GM12878 (cell line): Measurements from ENCODE around the gene MALT1. TPM values are rescaled to one million over a fixed set of nuclear protein-coding genes. Genes with fewer than 3 reads are reported as not detected.

ENCODE experiments used
- CEBPB ChIP-seq, 2 experiments: fragments of 150-350 bp in 1 of 2; IDR thresholded peaks; 2 replicates each; pipeline ENCODE4 v1.6.1; 2012 to 2014; ENCODE audit warnings: low read depth in 2 of 2, low read length in 2 of 2, borderline replicate concordance in 1 of 2, inconsistent platforms in 1 of 2
- FOS ChIP-seq: IDR thresholded peaks from 3 replicates; pipeline ENCODE4 v1.6.1; 2011; ENCODE audit warnings: borderline replicate concordance; ENCODE audit not compliant: insufficient read length; ENCODE audit errors: extremely low read depth
- FOXM1 ChIP-seq: IDR thresholded peaks from 2 replicates; pipeline ENCODE4 v1.6.1; 2012; ENCODE audit warnings: low read depth, mild to moderate bottlenecking, inconsistent platforms, low read length, moderate library complexity
- HCFC1 ChIP-seq: fragments of 150-350 bp; IDR thresholded peaks from 2 replicates; pipeline ENCODE4 v1.6.1; 2014; ENCODE audit warnings: low read length
- HDAC2 ChIP-seq: fragments of 200-600 bp; sonication (generic); IDR thresholded peaks from 2 replicates; pipeline ENCODE4 v1.6.1; 2017
- IKZF1 ChIP-seq: fragments of 450-650 bp; conservative IDR thresholded peaks from 2 replicates; pipeline ENCODE4 v1.6.1; 2017; ENCODE audit warnings: antibody characterized with exemption, mild to moderate bottlenecking
- KAT2A ChIP-seq: conservative IDR thresholded peaks from 2 replicates; pipeline ENCODE4 v1.6.1; 2011; ENCODE audit warnings: low read depth, low read length; ENCODE audit not compliant: control insufficient read depth
- NBN ChIP-seq: fragments of 450-650 bp; IDR thresholded peaks from 2 replicates; pipeline ENCODE4 v1.6.1; 2016
- SIN3A ChIP-seq: IDR thresholded peaks from 2 replicates; pipeline ENCODE4 v1.6.1; 2012; ENCODE audit warnings: low read depth, low read length, improper control_type of control experiment
- SIX5 ChIP-seq: IDR thresholded peaks from 2 replicates; pipeline ENCODE4 v1.6.1; 2011; ENCODE audit warnings: mild to moderate bottlenecking, low read depth, low read length, moderate library complexity; ENCODE audit not compliant: severe bottlenecking
- SMARCA5 ChIP-seq: fragments of 450-650 bp; IDR thresholded peaks from 2 replicates; pipeline ENCODE4 v1.6.1; 2017; ENCODE audit warnings: mild to moderate bottlenecking
- STAT1 ChIP-seq: fragments of 450-650 bp; conservative IDR thresholded peaks from 2 replicates; pipeline ENCODE4 v1.6.1; 2014; ENCODE audit warnings: antibody characterized with exemption, mild to moderate bottlenecking
- TCF12 ChIP-seq: IDR thresholded peaks from 2 replicates; pipeline ENCODE4 v1.6.1; 2011; ENCODE audit warnings: low read depth, mild to moderate bottlenecking, low read length
- ZNF207 ChIP-seq: fragments of 450-650 bp; IDR thresholded peaks from 2 replicates; pipeline ENCODE4 v1.6.1; 2014; ENCODE audit warnings: antibody characterized with exemption, mild to moderate bottlenecking, borderline replicate concordance
- ZSCAN29 ChIP-seq: fragments of 450-650 bp; IDR thresholded peaks from 2 replicates; pipeline ENCODE4 v1.6.1; 2017; ENCODE audit warnings: mild to moderate bottlenecking, moderate library complexity
- ZZZ3 ChIP-seq: IDR thresholded peaks from 2 replicates; pipeline ENCODE4 v1.6.1; 2011; ENCODE audit warnings: low read depth; ENCODE audit not compliant: control insufficient read depth, insufficient read length
- polyA plus RNA-seq, 11 experiments: library from polyadenylated mRNA; depleted of rRNA in 4 of 11; unstranded in 6 of 11; stranded (reverse) in 5 of 11; fragments of >200 nt; fragmentation: Nextera tagmentation in 4 of 11; fragmentation: Illumina TruSeq in 1 of 11; extraction: Ambion mirVana in 4 of 11; extraction: Trizol in 1 of 11; gene quantifications; 1 replicate in 1 of 11; 2 replicates in 10 of 11; pipeline versions ENCODE4 v1.2.1 to v1.2.3, GENCODE V29; 2011 to 2016; ENCODE audit warnings: inconsistent platforms in 2 of 11, missing spikeins in 2 of 11, low read depth in 1 of 11
- total RNA-seq, 4 experiments: library from RNA; depleted of rRNA in 3 of 4; stranded (reverse); fragments of >200 nt in 3 of 4; fragmentation: Illumina TruSeq in 1 of 4; extraction: Trizol in 1 of 4; gene quantifications; 2 replicates each; pipeline versions ENCODE4 v1.2.1 to v1.2.3, GENCODE V29; 2013 to 2021
- TF ChIP-seq, protein P1 (sequence below): fragments of 450-650 bp; IDR thresholded peaks from 2 replicates; pipeline ENCODE4 v1.6.1; 2017; ENCODE audit warnings: mild to moderate bottlenecking, moderate library complexity
- TF ChIP-seq, protein P2 (sequence below): fragments of 450-650 bp; formaldehyde crosslinking; IDR thresholded peaks from 2 replicates; pipeline ENCODE4 v1.4.0; 2022; ENCODE audit warnings: mild to moderate bottlenecking, moderate library complexity
- TF ChIP-seq, protein P3 (sequence below): IDR thresholded peaks from 2 replicates; pipeline ENCODE4 v1.6.1; 2012; ENCODE audit warnings: low read length, inconsistent platforms
- TF ChIP-seq, protein P4 (sequence below): IDR thresholded peaks from 2 replicates; pipeline ENCODE4 v1.6.1; 2011; ENCODE audit warnings: mild to moderate bottlenecking, low read depth, low read length, moderate library complexity; ENCODE audit not compliant: insufficient replicate concordance

Gene MALT1
- total and polyA plus RNA-seq, 10 of the 15 experiments (the other 5 are each of a cell fraction or from before 2014, with no cell fraction given) = 17.6 to 126 (median 45.4) TPM

DNA sequence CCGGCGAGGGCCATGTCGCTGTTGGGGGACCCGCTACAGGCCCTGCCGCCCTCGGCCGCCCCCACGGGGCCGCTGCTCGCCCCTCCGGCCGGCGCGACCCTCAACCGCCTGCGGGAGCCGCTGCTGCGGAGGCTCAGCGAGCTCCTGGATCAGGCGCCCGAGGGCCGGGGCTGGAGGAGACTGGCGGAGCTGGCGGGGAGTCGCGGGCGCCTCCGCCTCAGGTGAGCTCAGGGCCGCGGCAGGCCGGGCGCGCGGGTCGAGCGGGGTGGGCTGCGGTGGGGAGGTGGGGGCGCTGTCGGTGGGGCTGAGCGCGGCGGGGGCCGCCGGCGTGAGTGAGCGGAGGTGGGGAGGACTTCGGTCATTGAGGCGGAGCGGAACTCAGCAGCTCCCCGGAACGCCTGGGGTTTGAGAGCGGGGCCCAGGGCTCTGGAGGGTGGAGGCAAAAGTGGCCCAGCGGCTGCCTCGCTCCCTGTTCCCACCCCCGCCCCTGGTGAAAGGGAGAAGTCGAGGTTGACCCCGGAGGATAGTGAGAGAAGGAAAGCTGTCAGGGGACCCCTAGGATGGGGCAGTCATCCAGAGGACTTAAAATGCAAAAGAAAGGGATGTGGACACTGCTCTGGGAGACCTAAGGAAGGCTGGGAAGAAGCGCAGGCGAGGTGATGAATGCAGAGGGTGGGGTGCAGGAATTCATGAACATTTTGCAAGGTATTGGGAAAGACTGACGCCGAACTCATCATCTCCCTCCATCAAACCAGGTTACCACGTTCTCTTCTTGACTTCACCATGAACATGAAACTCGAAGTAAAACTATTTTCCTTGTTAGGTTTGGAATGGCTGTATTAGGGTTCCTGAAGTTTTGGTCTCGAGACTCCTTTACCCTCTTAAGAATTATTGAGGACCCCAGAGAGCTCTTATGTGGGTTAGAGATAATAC lies 633 bp downstream of the MALT1 start (continued):
- TF ChIP-seq, protein P1, sequence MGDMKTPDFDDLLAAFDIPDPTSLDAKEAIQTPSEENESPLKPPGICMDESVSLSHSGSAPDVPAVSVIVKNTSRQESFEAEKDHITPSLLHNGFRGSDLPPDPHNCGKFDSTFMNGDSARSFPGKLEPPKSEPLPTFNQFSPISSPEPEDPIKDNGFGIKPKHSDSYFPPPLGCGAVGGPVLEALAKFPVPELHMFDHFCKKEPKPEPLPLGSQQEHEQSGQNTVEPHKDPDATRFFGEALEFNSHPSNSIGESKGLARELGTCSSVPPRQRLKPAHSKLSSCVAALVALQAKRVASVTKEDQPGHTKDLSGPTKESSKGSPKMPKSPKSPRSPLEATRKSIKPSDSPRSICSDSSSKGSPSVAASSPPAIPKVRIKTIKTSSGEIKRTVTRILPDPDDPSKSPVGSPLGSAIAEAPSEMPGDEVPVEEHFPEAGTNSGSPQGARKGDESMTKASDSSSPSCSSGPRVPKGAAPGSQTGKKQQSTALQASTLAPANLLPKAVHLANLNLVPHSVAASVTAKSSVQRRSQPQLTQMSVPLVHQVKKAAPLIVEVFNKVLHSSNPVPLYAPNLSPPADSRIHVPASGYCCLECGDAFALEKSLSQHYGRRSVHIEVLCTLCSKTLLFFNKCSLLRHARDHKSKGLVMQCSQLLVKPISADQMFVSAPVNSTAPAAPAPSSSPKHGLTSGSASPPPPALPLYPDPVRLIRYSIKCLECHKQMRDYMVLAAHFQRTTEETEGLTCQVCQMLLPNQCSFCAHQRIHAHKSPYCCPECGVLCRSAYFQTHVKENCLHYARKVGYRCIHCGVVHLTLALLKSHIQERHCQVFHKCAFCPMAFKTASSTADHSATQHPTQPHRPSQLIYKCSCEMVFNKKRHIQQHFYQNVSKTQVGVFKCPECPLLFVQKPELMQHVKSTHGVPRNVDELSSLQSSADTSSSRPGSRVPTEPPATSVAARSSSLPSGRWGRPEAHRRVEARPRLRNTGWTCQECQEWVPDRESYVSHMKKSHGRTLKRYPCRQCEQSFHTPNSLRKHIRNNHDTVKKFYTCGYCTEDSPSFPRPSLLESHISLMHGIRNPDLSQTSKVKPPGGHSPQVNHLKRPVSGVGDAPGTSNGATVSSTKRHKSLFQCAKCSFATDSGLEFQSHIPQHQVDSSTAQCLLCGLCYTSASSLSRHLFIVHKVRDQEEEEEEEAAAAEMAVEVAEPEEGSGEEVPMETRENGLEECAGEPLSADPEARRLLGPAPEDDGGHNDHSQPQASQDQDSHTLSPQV = peak; percentile 75
- TF ChIP-seq, protein P2, sequence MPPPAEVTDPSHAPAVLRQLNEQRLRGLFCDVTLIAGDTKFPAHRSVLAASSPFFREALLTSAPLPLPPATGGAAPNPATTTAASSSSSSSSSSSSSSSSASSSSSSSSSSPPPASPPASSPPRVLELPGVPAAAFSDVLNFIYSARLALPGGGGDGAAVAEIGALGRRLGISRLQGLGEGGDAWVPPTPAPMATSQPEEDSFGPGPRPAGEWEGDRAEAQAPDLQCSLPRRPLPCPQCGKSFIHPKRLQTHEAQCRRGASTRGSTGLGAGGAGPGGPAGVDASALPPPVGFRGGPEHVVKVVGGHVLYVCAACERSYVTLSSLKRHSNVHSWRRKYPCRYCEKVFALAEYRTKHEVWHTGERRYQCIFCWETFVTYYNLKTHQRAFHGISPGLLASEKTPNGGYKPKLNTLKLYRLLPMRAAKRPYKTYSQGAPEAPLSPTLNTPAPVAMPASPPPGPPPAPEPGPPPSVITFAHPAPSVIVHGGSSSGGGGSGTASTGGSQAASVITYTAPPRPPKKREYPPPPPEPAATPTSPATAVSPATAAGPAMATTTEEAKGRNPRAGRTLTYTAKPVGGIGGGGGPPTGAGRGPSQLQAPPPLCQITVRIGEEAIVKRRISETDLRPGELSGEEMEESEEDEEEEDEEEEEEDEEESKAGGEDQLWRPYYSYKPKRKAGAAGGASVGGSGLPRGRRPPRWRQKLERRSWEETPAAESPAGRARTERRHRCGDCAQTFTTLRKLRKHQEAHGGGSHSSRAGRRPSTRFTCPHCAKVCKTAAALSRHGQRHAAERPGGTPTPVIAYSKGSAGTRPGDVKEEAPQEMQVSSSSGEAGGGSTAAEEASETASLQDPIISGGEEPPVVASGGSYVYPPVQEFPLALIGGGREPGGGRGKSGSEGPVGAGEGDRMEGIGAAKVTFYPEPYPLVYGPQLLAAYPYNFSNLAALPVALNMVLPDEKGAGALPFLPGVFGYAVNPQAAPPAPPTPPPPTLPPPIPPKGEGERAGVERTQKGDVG (CRISPR knock-in tag) = no peak
- TF ChIP-seq, protein P3, sequence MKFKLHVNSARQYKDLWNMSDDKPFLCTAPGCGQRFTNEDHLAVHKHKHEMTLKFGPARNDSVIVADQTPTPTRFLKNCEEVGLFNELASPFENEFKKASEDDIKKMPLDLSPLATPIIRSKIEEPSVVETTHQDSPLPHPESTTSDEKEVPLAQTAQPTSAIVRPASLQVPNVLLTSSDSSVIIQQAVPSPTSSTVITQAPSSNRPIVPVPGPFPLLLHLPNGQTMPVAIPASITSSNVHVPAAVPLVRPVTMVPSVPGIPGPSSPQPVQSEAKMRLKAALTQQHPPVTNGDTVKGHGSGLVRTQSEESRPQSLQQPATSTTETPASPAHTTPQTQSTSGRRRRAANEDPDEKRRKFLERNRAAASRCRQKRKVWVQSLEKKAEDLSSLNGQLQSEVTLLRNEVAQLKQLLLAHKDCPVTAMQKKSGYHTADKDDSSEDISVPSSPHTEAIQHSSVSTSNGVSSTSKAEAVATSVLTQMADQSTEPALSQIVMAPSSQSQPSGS = no peak
- no peak for TF ChIP-seq SIN3A
- no peak for TF ChIP-seq FOS
- TF ChIP-seq IKZF1 = peak; percentile 83; the same call in 1 of the 2 replicates
- TF ChIP-seq ZSCAN29 = 0 out of 2 replicates have a peak, but pooled peaks have one; percentile 16
- TF ChIP-seq, protein P4, sequence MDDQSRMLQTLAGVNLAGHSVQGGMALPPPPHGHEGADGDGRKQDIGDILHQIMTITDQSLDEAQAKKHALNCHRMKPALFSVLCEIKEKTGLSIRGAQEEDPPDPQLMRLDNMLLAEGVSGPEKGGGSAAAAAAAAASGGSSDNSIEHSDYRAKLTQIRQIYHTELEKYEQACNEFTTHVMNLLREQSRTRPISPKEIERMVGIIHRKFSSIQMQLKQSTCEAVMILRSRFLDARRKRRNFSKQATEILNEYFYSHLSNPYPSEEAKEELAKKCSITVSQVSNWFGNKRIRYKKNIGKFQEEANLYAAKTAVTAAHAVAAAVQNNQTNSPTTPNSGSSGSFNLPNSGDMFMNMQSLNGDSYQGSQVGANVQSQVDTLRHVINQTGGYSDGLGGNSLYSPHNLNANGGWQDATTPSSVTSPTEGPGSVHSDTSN = no peak
- peak; percentile 21; the same call in 1 of the 2 replicates for TF ChIP-seq NBN
- TF ChIP-seq HCFC1 = peak; percentile 23; the same call in 1 of the 2 replicates
- no peak for TF ChIP-seq HDAC2
- no peak for TF ChIP-seq CEBPB (IDR thresholded peaks at IDR 0.05; ENCODE audit: borderline replicate concordance in 1 of 2, low read depth in 2 of 2, low read length in 2 of 2)
- no peak for TF ChIP-seq FOXM1
- no peak for TF ChIP-seq TCF12
- TF ChIP-seq SIX5 = no peak
- no peak for TF ChIP-seq KAT2A
- peak; percentile 75; the same call in 1 of the 2 replicates for TF ChIP-seq SMARCA5
- TF ChIP-seq ZNF207 = peak; percentile 49; the same call in 1 of the 2 replicates
- TF ChIP-seq ZZZ3 = no peak
- 0 out of 2 replicates have a peak, but pooled peaks have one; percentile 66 for TF ChIP-seq STAT1
